Heart left ventricle (tissue), 13 donors: Measurements from ENCODE around the gene CCDC34.

Experiments used
- POLR2A ChIP-seq, 2 donors: fragments of 450-650 bp; IDR thresholded peaks; one replicate each; pipeline ENCODE4 v1.6.1; 2017; ENCODE audit warnings: antibody characterized with exemption in 2 of 2, mild to moderate bottlenecking in 2 of 2, moderate library complexity in 2 of 2
- TF ChIP-seq, protein P1 (sequence below), 12 donors: fragments of 200-600 bp; sonication (generic) in 4 of 12; IDR thresholded peaks; one replicate each; pipeline versions ENCODE4 v1.5.0 to v1.8.0; 2018 to 2022; ENCODE audit warnings: antibody characterized with exemption in 12 of 12, mild to moderate bottlenecking in 5 of 12
- donor health status: ischemic (EF 13 %, LVEDD 7.1; RV severe dilation, severe dysfunction).
- donor health status: DM: no; HTN: yes; CAD: no.
- donor health status: DM: no; HTN: no; CAD: no.
- donor health status: ischemic (EF 25% LVEDD 6.9; RV normal size, moderate dysfunction).
- donor health status: ischemic (EF 25% LVEDD 5.7; RV mildly dilated, moderate dysfunction).
- donor health status: ischemic (EF 35%, LVEDD 5.7; RV mildly dilated, moderate dysfunction).
- donor health status: nonischemic (EF 11% LVEDD 7.7; RV severe dilation, severe dysfunction).
- donor health status: DM: yes; HTN: yes; CAD: no.
- donor health status: PGD.
- donor health status: ischemic (EF 29% LVEDD 5.4; RV normal size, mild dysfunction).
- donor health status: nonischemic (EF 23%, LVEDD 6.1; RV moderate dilation, normal function).

DNA sequence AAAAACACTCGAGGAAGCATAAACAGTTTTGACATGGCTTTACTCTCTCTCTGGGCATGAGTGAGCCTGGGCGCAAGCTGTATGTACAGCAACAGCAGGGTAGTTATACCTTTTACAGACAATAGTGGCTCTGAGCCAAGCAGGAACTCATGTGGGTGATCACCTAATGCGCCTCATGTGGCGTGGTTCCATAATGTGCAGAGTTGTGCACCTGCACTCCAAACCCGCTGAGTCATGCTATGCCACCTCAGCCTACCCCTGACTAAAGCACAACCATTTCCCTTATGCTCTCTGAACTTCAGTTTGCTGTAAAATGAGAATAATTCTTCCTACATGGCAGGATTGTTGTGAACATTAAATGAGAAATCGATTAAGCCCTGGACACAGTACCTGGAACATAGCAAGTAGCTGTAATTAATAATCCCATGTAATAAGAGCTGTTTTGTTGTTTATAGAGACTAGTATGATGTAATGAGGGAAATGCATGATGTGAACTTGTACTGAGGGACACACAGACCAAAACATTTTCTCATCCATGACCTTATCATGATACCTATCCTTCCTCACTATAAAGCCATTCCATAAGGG is 71.6 kb downstream of the CCDC34 start:
- TF ChIP-seq, protein P1, sequence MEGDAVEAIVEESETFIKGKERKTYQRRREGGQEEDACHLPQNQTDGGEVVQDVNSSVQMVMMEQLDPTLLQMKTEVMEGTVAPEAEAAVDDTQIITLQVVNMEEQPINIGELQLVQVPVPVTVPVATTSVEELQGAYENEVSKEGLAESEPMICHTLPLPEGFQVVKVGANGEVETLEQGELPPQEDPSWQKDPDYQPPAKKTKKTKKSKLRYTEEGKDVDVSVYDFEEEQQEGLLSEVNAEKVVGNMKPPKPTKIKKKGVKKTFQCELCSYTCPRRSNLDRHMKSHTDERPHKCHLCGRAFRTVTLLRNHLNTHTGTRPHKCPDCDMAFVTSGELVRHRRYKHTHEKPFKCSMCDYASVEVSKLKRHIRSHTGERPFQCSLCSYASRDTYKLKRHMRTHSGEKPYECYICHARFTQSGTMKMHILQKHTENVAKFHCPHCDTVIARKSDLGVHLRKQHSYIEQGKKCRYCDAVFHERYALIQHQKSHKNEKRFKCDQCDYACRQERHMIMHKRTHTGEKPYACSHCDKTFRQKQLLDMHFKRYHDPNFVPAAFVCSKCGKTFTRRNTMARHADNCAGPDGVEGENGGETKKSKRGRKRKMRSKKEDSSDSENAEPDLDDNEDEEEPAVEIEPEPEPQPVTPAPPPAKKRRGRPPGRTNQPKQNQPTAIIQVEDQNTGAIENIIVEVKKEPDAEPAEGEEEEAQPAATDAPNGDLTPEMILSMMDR (IDR thresholded peaks at IDR 0.05): no peak
- no peak for TF ChIP-seq POLR2A (IDR thresholded peaks at IDR 0.05)
